Loucy (cell line): Measurements from ENCODE around the gene DENND2D.

Experiments
- EZH2phosphoT487 ChIP-seq: fragments of 200-600 bp; IDR thresholded peaks from 2 replicates; pipeline ENCODE4 v1.6.1; 2018; ENCODE audit warnings: antibody characterized with exemption, mild to moderate bottlenecking, moderate library complexity, borderline replicate concordance
- TF ChIP-seq, protein P1 (sequence below): fragments of 200-600 bp; sonication (generic); conservative IDR thresholded peaks from 2 replicates; pipeline ENCODE4 v1.5.1; 2014; ENCODE audit warnings: mild to moderate bottlenecking, antibody characterized with exemption, low read length

- TF ChIP-seq, protein P1, sequence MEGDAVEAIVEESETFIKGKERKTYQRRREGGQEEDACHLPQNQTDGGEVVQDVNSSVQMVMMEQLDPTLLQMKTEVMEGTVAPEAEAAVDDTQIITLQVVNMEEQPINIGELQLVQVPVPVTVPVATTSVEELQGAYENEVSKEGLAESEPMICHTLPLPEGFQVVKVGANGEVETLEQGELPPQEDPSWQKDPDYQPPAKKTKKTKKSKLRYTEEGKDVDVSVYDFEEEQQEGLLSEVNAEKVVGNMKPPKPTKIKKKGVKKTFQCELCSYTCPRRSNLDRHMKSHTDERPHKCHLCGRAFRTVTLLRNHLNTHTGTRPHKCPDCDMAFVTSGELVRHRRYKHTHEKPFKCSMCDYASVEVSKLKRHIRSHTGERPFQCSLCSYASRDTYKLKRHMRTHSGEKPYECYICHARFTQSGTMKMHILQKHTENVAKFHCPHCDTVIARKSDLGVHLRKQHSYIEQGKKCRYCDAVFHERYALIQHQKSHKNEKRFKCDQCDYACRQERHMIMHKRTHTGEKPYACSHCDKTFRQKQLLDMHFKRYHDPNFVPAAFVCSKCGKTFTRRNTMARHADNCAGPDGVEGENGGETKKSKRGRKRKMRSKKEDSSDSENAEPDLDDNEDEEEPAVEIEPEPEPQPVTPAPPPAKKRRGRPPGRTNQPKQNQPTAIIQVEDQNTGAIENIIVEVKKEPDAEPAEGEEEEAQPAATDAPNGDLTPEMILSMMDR = no peak
- TF ChIP-seq EZH2phosphoT487 = no peak
These were observed 43.0 kb downstream of the DENND2D start for GRCh38 chr1:111157431-111157830.
